ENCODE measurements around the gene SYT2. TPM values are rescaled to one million over a fixed set of nuclear protein-coding genes. Genes with fewer than 3 reads are reported as not detected.

The SYT2 gene
- total and polyA plus RNA-seq, 4 donors, result 0.01 to 0.23 (median 0.03) TPM

DNA sequence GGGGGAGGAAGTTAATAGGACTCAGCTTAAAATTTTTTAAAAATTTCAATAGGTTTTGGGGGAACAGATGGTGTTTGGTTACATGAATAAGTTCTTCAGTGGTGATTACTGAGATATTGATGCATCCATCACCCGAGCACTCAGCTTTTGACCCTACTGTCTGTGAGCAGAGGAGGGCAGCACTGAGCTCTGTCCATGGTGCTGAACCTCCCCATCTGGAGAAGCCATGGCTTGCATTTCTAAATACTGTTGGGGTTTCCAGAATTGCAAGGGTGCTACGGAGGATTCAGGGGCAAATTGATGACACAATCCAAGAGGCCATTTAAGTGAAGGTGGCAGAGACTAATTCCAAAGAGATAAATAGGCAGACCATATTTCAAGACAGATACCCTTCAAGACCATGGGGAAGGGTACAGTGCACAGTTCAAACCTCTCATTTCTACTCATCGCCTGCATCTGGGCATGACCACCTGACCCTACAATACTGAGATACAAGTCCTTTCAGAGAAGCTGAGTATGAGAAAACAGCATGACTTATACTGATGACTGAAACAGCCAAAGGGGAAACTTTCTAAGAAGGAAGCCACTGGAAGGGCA lies 17.2 kb downstream of the SYT2 start:
- H3K9me3 ChIP-seq (ENCODE audit: control insufficient read depth in 4 of 4, insufficient read depth in 3 of 4, low read length in 3 of 4), result no peaks in the 10 kb centered on the region
- DNase-seq, result peak; percentile 81 to 89 (median 82)
- 34 to 35% methylated on average over 3 of the region's 3 CpGs for WGBS, 2 donors
- peaks cover 0 to 4% (median 2%) of the 10 kb centered on the region in 3 donors for H3K27me3 ChIP-seq (ENCODE audit: control insufficient read depth in 3 of 3, insufficient read depth in 3 of 3, low read length in 2 of 3)
- TF ChIP-seq, protein P1, sequence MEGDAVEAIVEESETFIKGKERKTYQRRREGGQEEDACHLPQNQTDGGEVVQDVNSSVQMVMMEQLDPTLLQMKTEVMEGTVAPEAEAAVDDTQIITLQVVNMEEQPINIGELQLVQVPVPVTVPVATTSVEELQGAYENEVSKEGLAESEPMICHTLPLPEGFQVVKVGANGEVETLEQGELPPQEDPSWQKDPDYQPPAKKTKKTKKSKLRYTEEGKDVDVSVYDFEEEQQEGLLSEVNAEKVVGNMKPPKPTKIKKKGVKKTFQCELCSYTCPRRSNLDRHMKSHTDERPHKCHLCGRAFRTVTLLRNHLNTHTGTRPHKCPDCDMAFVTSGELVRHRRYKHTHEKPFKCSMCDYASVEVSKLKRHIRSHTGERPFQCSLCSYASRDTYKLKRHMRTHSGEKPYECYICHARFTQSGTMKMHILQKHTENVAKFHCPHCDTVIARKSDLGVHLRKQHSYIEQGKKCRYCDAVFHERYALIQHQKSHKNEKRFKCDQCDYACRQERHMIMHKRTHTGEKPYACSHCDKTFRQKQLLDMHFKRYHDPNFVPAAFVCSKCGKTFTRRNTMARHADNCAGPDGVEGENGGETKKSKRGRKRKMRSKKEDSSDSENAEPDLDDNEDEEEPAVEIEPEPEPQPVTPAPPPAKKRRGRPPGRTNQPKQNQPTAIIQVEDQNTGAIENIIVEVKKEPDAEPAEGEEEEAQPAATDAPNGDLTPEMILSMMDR (IDR thresholded peaks at IDR 0.05; ENCODE audit: control extremely low read depth, extremely low read depth), result peak; percentile 18
- H3K4me1 ChIP-seq (ENCODE audit: control insufficient read depth in 5 of 5, insufficient read depth in 5 of 5, low read length in 5 of 5), result no peaks in the 10 kb centered on the region
- no peak overlapping the region for H3K9ac ChIP-seq (ENCODE audit: insufficient read depth in 1 of 2, low read length in 2 of 2)
- no peak overlapping the region for H3K4me3 ChIP-seq
- no peaks in the 10 kb centered on the region for H3K36me3 ChIP-seq (ENCODE audit: control insufficient read depth in 4 of 4, insufficient read depth in 4 of 4, low read length in 4 of 4)
- H3K27ac ChIP-seq (ENCODE audit: low read depth in 1 of 2, low read length in 1 of 2), result no peak overlapping the region
- peak; percentile 80 for ATAC-seq (ENCODE audit: insufficient read depth, low FRiP score)

DNA sequence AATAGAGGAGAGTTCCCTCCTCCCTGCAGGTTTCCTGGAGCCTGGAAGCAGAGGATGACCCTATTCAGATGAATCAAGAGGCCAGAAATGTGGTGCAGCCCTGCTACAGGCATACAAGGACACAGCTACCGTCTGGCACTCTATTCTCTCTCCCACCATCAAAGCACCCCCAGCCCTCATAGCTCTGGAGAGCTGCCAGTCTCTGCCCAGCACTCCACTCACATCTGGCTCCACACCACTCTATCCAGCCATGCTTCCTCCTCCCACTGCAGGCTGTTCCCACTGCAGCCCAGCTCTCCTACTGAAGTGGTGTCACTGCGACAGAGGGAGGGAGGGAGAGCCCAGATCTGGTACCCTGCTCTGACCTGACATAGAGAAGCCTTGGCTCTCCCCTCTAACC lies 18.4 kb downstream of the SYT2 start:
- 50% methylated on average over 2 of the region's 2 CpGs for WGBS, 2 donors
- no peak for DNase-seq
- Histone ChIP-seq H3K4me3 (no peak overlapping the region), H3K27ac (ENCODE audit: low read depth in 1 of 2, low read length in 1 of 2) (no peak overlapping the region), H3K27me3 (ENCODE audit: control insufficient read depth in 3 of 3, insufficient read depth in 3 of 3, low read length in 2 of 3) (peaks cover 0 to 4% (median 2%) of the 10 kb centered on the region in 3 donors), H3K9me3 (ENCODE audit: control insufficient read depth in 4 of 4, insufficient read depth in 3 of 4, low read length in 3 of 4) (no peaks in the 10 kb centered on the region), H3K9ac (ENCODE audit: insufficient read depth in 1 of 2, low read length in 2 of 2) (no peak overlapping the region), H3K36me3 (ENCODE audit: control insufficient read depth in 4 of 4, insufficient read depth in 4 of 4, low read length in 4 of 4) (no peaks in the 10 kb centered on the region), H3K4me1 (ENCODE audit: control insufficient read depth in 5 of 5, insufficient read depth in 5 of 5, low read length in 5 of 5) (no peaks in the 10 kb centered on the region)
- TF ChIP-seq, protein P1 (IDR thresholded peaks at IDR 0.05; ENCODE audit: control extremely low read depth, extremely low read depth), result no peak
- ATAC-seq (ENCODE audit: insufficient read depth, low FRiP score), result no peak

DNA sequence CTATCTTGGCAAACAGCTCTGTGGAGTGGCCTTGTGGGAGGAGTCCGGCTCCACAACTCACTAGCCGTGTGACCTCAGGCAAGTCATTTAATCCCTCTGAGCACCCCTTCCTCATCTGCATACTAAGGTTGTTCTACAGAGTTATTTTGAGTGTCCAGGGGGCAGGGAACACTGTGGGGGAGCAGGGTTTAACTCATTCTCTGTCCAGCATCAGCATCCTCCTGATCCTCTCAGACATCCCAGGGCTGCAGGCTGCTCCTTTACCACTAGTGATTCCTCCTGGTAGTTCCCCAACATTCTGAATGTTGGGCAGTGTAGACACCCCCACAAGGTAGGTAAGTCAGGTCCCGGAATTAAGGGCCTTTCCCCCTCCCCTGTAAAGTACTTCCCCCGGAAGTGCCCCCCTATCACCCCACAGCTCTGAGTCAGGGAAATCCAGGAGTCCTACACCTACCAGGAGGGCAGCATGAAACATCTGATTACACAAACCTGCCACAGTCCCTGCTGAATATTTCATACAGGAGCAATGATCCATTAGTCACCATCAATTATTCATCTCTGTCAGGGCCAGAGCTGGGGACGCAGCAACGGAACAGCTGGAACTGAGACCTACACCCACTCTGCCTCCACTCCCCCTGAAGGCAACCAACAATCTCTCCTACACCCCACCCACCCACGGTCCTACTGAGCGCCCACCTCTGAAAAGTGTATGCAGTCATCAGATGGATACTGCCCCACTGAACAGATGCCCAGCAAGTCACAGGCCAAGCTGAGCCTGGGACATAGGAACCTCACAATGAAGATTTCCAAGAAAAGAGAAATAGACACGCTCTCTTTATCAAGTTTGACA lies 20.5 kb downstream of the SYT2 start:
- H3K4me1 ChIP-seq (ENCODE audit: control insufficient read depth in 5 of 5, insufficient read depth in 5 of 5, low read length in 5 of 5), result no peaks in the 10 kb centered on the region
- H3K4me3 ChIP-seq, result no peak overlapping the region
- TF ChIP-seq, protein P1 (IDR thresholded peaks at IDR 0.05; ENCODE audit: control extremely low read depth, extremely low read depth), result no peak
- DNase-seq, result no peak
- peaks cover 0 to 4% (median 0%) of the 10 kb centered on the region in 3 donors for H3K27me3 ChIP-seq (ENCODE audit: control insufficient read depth in 3 of 3, insufficient read depth in 3 of 3, low read length in 2 of 3)
- no peaks in the 10 kb centered on the region for H3K9me3 ChIP-seq (ENCODE audit: control insufficient read depth in 4 of 4, insufficient read depth in 3 of 4, low read length in 3 of 4)
- no peak overlapping the region for H3K9ac ChIP-seq (ENCODE audit: insufficient read depth in 1 of 2, low read length in 2 of 2)
- H3K36me3 ChIP-seq (ENCODE audit: control insufficient read depth in 4 of 4, insufficient read depth in 4 of 4, low read length in 4 of 4), result no peaks in the 10 kb centered on the region
- WGBS, 2 donors, result 69 to 80% methylated on average over 9 of the region's 9 CpGs
- no peak overlapping the region for H3K27ac ChIP-seq (ENCODE audit: low read depth in 1 of 2, low read length in 1 of 2)
- ATAC-seq (ENCODE audit: insufficient read depth, low FRiP score), result no peak

Data from lung (tissue), 12 donors.